ENCODE measurements around the gene TBC1D14. TPM values are rescaled to one million over a fixed set of nuclear protein-coding genes. Genes with fewer than 3 reads are reported as not detected.
A peak's percentile ranks its signal among the peaks of the same experiment; 100 is the strongest.

Gene TBC1D14
- total RNA-seq, 6 experiments from 2014 or later = 14.1 to 34.8 (median 30.6) TPM

DNA sequence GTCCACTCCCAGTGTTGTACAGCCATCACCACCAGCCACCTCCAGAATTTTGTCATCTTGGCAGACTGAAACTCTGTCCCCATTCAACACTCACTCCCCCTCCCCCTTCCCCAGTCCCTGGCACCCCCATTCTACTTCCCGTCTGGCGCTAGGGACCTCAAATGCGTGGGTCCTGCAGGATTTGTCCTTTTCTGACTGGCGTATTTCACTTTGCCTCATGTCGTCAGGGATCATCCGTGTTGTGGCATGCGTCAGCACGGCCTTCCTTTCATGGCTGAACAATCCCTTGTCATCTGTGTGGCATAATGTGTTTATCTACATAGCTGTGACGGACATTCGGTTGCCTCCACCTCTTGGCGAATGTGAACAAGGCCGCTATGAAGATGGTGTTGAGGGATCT is 139.0 kb downstream of the TBC1D14 start:
- Histone ChIP-seq H3K27ac (no peak overlapping the region), H3K9me3 (no peaks in the 10 kb centered on the region), H3K27me3 (no peaks in the 10 kb centered on the region), H3K4me1 (peaks cover 0 to 46% (median 20%) of the 10 kb centered on the region in 4 donors), H3K36me3 (no peaks in the 10 kb centered on the region), H3K4me3 (no peak overlapping the region)
- DNase-seq (no peak), ATAC-seq (no peak)
- intact Hi-C loops (cut with DNase I) = no loop called here
- WGBS (ENCODE audit: insufficient coverage, low coverage, low lambda C conversion rate, missing lambda C conversion rate) = 93% methylated on average over 12 of the region's 12 CpGs
- no peak for TF ChIP-seq CTCF (IDR thresholded peaks at IDR 0.05)
- TF ChIP-seq POLR2A (IDR thresholded peaks at IDR 0.05) = no peak

DNA sequence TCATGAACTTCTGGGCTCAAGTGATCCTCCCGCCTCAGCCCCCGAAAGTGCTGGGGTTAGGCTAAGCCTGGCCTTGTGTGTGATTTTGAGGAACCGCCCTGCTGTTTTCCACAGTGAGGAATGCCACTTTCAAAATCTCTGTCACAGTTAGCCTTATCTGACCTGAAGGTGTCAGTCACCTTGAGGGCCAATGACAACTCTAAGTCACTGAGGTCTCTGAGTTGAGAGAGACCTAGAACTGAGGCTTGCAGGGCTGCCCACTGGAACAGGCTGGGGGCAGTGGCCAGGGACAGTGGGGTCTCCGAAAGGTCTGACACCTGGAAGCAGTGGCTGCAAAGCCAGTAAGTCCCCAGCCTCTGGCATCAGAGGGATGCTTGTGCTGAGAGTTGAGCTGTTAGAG is 139.7 kb downstream of the TBC1D14 start:
- no peak for TF ChIP-seq POLR2A (IDR thresholded peaks at IDR 0.05)
- Histone ChIP-seq H3K4me3 (no peak overlapping the region), H3K9me3 (no peaks in the 10 kb centered on the region), H3K27ac (no peak overlapping the region), H3K36me3 (peaks cover 0 to 2% (median under 1%) of the 10 kb centered on the region in 4 donors), H3K4me1 (peaks cover 0 to 45% (median 20%) of the 10 kb centered on the region in 4 donors), H3K27me3 (no peaks in the 10 kb centered on the region)
- ATAC-seq = no peak
- no peak for DNase-seq
- WGBS (ENCODE audit: insufficient coverage, low coverage, low lambda C conversion rate, missing lambda C conversion rate) = 92% methylated on average over 2 of the region's 4 CpGs
- intact Hi-C loops (cut with DNase I) = no loop called here

DNA sequence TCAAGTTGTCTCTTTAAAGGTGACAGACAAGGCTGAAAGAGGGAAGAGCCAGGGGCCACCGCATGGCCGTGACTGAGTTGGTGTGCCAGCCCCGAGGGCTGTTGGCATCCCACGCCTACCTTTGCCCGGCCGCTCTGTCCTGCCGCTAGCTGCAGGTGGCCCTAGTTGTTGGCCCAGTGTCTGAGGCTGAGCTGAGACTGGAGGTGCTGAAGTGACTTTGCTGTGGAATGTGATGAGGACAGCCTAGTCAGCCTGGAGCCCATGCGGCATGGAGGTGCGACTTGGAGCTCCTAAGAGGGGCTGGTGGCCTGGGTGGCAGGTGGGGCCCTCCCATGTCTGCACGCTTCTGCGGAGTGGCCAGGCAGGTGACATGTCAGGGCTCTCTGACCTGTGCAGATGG is 140.1 kb downstream of the TBC1D14 start:
- ATAC-seq (peak; percentile 3 to 39 (median 36)), DNase-seq (no peak)
- intact Hi-C loops (cut with DNase I) = no loop called here
- Histone ChIP-seq H3K27me3 (no peaks in the 10 kb centered on the region), H3K4me3 (no peak overlapping the region), H3K9me3 (no peaks in the 10 kb centered on the region), H3K4me1 (peaks cover 0 to 41% (median 18%) of the 10 kb centered on the region in 4 donors), H3K27ac (no peak overlapping the region), H3K36me3 (peaks cover 2 to 6% (median 4%) of the 10 kb centered on the region in 4 donors)
- WGBS (ENCODE audit: insufficient coverage, low coverage, low lambda C conversion rate, missing lambda C conversion rate) = 73% methylated on average over 3 of the region's 11 CpGs
- no peak for TF ChIP-seq CTCF (IDR thresholded peaks at IDR 0.05)
- TF ChIP-seq POLR2A (IDR thresholded peaks at IDR 0.05) = no peak

DNA sequence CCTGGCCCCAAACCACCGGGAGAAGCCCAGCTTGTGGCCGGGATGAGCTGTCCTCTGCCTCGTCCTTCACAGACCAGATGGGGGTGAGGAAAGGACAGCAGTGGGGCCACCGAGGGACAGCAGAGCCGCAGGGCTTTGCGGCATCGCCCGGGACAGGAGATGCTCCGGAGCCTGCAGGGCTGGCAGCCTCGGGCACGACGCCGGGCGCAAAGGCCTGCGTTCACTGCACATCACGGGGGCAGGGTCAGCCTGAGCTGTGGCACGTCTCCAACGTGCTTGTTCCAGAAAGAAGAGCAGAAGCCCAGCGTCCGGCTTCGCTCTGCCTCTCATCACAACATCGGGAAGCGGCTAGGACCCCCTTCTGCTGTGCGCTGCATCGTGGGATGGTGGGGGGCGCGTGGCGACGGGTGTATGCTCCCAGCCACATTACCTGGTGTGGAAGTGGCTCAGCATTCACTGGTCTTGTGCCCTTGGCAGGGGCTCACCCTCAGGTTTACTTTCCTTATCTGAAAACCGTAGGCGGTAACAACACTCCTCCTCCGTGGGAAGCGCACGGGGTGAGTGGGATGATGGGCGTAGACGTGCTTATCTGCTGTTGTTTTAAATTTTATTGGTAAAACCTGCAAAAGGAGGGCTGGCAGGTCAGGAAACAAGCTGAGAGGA is 141.0 kb downstream of the TBC1D14 start:
- WGBS (ENCODE audit: insufficient coverage, low coverage, low lambda C conversion rate, missing lambda C conversion rate) = 40% methylated on average over 6 of the region's 36 CpGs
- Histone ChIP-seq H3K4me1 (peaks cover 0 to 32% (median 14%) of the 10 kb centered on the region in 4 donors), H3K36me3 (peaks cover 3 to 15% (median 9%) of the 10 kb centered on the region in 4 donors), H3K27ac (peak overlapping the region in 2 of 3 donors; percentile 26 to 59), H3K9me3 (no peaks in the 10 kb centered on the region), H3K27me3 (no peaks in the 10 kb centered on the region), H3K4me3 (no peak overlapping the region)
- TF ChIP-seq POLR2A (IDR thresholded peaks at IDR 0.05) (no peak), CTCF (IDR thresholded peaks at IDR 0.05) (no peak)
- DNase-seq = peak; percentile 69 to 83 (median 80)
- intact Hi-C loops (cut with DNase I) = no loop called here
- peak; percentile 79 to 85 (median 82) for ATAC-seq

DNA sequence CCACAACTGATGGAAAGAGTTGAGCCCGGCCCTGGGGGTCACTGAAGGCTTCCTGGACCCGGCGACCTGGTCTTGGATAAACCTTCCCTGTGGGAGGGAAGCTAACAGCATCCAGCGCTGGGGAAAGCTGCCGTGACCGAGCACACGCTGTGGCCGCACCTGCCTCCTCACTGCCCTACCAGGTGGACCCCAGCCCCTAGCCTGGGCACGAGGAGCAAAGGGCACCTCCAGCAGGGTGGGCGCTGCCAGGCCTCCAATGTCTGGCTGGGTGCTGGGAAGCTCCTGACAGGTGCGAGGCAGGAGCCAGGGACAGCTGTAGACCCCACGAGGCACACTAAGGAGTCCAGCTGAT is 141.5 kb downstream of the TBC1D14 start:
- Histone ChIP-seq H3K9me3 (no peaks in the 10 kb centered on the region), H3K4me1 (peaks cover 0 to 27% (median 11%) of the 10 kb centered on the region in 4 donors), H3K27ac (peak overlapping the region in 2 of 3 donors; percentile 26 to 59), H3K4me3 (no peak overlapping the region), H3K27me3 (no peaks in the 10 kb centered on the region), H3K36me3 (peaks cover 3 to 19% (median 11%) of the 10 kb centered on the region in 4 donors)
- ATAC-seq (peak in 1 of 4 donors; percentile 5), DNase-seq (no peak)
- TF ChIP-seq POLR2A (IDR thresholded peaks at IDR 0.05) (no peak), CTCF (IDR thresholded peaks at IDR 0.05) (no peak)
- 50% methylated on average over 1 of the region's 12 CpGs for WGBS (ENCODE audit: insufficient coverage, low coverage, low lambda C conversion rate, missing lambda C conversion rate)
- intact Hi-C loops (cut with DNase I) = no loop called here

Measured in right lobe of liver (tissue), 6 donors.